ENCODE results near the gene SERPINI1. TPM values are rescaled to one million over a fixed set of nuclear protein-coding genes. Genes with fewer than 3 reads are reported as not detected.

SERPINI1 gene
- total and polyA plus RNA-seq, 10 donors, result 5.3 to 13.6 (median 9.0) TPM

GRCh38 chr3:167740961-167741587, 5.6 kb downstream of the SERPINI1 start:
- 57 to 63% (median 60%) methylated on average over 2 of the region's 2 CpGs for WGBS, 5 donors
- no peak overlapping the region for H3K27ac ChIP-seq
- H3K36me3 ChIP-seq, result peaks cover 0 to 3% (median 0%) of the 10 kb centered on the region in 6 donors
- no peaks in the 10 kb centered on the region for H3K27me3 ChIP-seq (replicated peaks in 1 of 7)
- intact Hi-C loops (cut with DNase I; ENCODE audit: low total_unique reads), result no loop called here
- no peak for TF ChIP-seq POLR2AphosphoS5 (IDR thresholded peaks at IDR 0.05)
- TF ChIP-seq CTCF (IDR thresholded peaks at IDR 0.05 in 8 of 11, conservative IDR thresholded peaks at IDR 0.05 in 3 of 11), result peak in 7 of 11 experiments; percentile 11 to 48 (median 29)
- H3K4me1 ChIP-seq, result peaks cover 0 to 31% (median 13%) of the 10 kb centered on the region in 6 donors
- no peaks in the 10 kb centered on the region for H3K9me3 ChIP-seq
- no peak overlapping the region for H3K4me3 ChIP-seq
- DNase-seq, result no peak

- peaks cover 0 to 3% (median 0%) of the 10 kb centered on the region in 6 donors for H3K36me3 ChIP-seq
- no peak for DNase-seq
- no peak overlapping the region for H3K27ac ChIP-seq
- H3K4me3 ChIP-seq, result no peak overlapping the region
- H3K9me3 ChIP-seq, result no peaks in the 10 kb centered on the region
- H3K27me3 ChIP-seq (replicated peaks in 1 of 7), result no peaks in the 10 kb centered on the region
- intact Hi-C loops (cut with DNase I; ENCODE audit: low total_unique reads), result no loop called here
- WGBS, 5 donors, result 63 to 93% (median 83%) methylated on average over 2 of the region's 2 CpGs
- H3K4me1 ChIP-seq, result peaks cover 0 to 27% (median 1%) of the 10 kb centered on the region in 6 donors
- TF ChIP-seq CTCF (IDR thresholded peaks at IDR 0.05 in 8 of 11, conservative IDR thresholded peaks at IDR 0.05 in 3 of 11) (no peak), POLR2AphosphoS5 (IDR thresholded peaks at IDR 0.05) (no peak), POLR2A (IDR thresholded peaks at IDR 0.05) (no peak)
These were observed 6.8 kb downstream of the SERPINI1 start for GRCh38 chr3:167742338-167742737.

GRCh38 chr3:167743799-167744198, 8.3 kb downstream of the SERPINI1 start:
- H3K9me3 ChIP-seq, result no peaks in the 10 kb centered on the region
- H3K36me3 ChIP-seq, result peaks cover 0 to 3% (median 0%) of the 10 kb centered on the region in 6 donors
- WGBS, 5 donors, result 76 to 87% (median 80%) methylated on average over 2 of the region's 2 CpGs
- no peak overlapping the region for H3K4me3 ChIP-seq
- no peak for DNase-seq
- H3K4me1 ChIP-seq, result peaks cover 0 to 17% (median 1%) of the 10 kb centered on the region in 6 donors
- H3K27me3 ChIP-seq (replicated peaks in 1 of 7), result no peaks in the 10 kb centered on the region
- no peak overlapping the region for H3K27ac ChIP-seq
- TF ChIP-seq POLR2A (IDR thresholded peaks at IDR 0.05) (no peak), CTCF (IDR thresholded peaks at IDR 0.05 in 8 of 11, conservative IDR thresholded peaks at IDR 0.05 in 3 of 11) (no peak), POLR2AphosphoS5 (IDR thresholded peaks at IDR 0.05) (no peak)
- intact Hi-C loops (cut with DNase I; ENCODE audit: low total_unique reads), result no loop called here

- TF ChIP-seq CTCF (IDR thresholded peaks at IDR 0.05 in 8 of 11, conservative IDR thresholded peaks at IDR 0.05 in 3 of 11) (no peak), POLR2A (IDR thresholded peaks at IDR 0.05) (no peak), POLR2AphosphoS5 (IDR thresholded peaks at IDR 0.05) (no peak)
- Histone ChIP-seq H3K27ac (no peak overlapping the region), H3K36me3 (no peaks in the 10 kb centered on the region), H3K27me3 (replicated peaks in 1 of 7) (no peaks in the 10 kb centered on the region), H3K4me3 (no peak overlapping the region), H3K9me3 (no peaks in the 10 kb centered on the region), H3K4me1 (peaks cover 10 to 45% (median 18%) of the 10 kb centered on the region in 6 donors)
- intact Hi-C loops (cut with DNase I; ENCODE audit: low total_unique reads), result no loop called here
- no peak for DNase-seq
These were observed 13.7 kb downstream of the SERPINI1 start for GRCh38 chr3:167749209-167749608.

All from spleen (tissue), 11 donors.